Cerebellar nuclear complex (tissue), 1 donor: ENCODE data around the gene FAM111B.
"Not testable (repeated sequence)": the region's sequence is repeated elsewhere in the genome, so short reads cannot be mapped to it uniquely, and the experiment has no call there.

Source experiments
- DNase-seq, 2 experiments: peaks; one replicate each; lab custom pipeline; 2025; lab: John Stamatoyannopoulos, UW

Gene FAM111B

GRCh38 chr11:59106363-59107336, at the start of gene FAM111B:
Gene FAM111B, plus strand, starts transcription at chr11:59107237. Its CDS starts 2,389 bp downstream, at chr11:59109626.
- no peak for DNase-seq

GRCh38 chr11:59058120-59059033, 48.7 kb upstream of the FAM111B start:
- DNase-seq = not testable (repeated sequence)

GRCh38 chr11:59060096-59060495, 46.9 kb upstream of the FAM111B start:
- DNase-seq = not testable (repeated sequence)

- DNase-seq = no peak
Observed at GRCh38 chr11:59062602-59063529, 44.2 kb upstream of the FAM111B start.

- not testable (repeated sequence) for DNase-seq
Observed at GRCh38 chr11:59063996-59064727, 42.9 kb upstream of the FAM111B start.

GRCh38 chr11:59069087-59069486, 38.0 kb upstream of the FAM111B start:
- DNase-seq = no peak

- DNase-seq = no peak
Observed at GRCh38 chr11:59076876-59077571, 30.0 kb upstream of the FAM111B start.

- DNase-seq = no peak
Observed at GRCh38 chr11:59078435-59078834, 28.6 kb upstream of the FAM111B start.

GRCh38 chr11:59079086-59079485, 28.0 kb upstream of the FAM111B start:
- DNase-seq = no peak

GRCh38 chr11:59080421-59080820, 26.6 kb upstream of the FAM111B start:
- DNase-seq = not testable (repeated sequence)

- DNase-seq = not testable (repeated sequence)
Observed at GRCh38 chr11:59081430-59082020, 25.5 kb upstream of the FAM111B start.

GRCh38 chr11:59086007-59086406, 21.0 kb upstream of the FAM111B start, which contains the start of gene GLYATL1B:
Gene GLYATL1B, plus strand, starts transcription at chr11:59086307. Its CDS starts 0 bp downstream, at chr11:59086307.
- not testable (repeated sequence) for DNase-seq

- no peak for DNase-seq
Observed at GRCh38 chr11:59088162-59088561, 18.9 kb upstream of the FAM111B start.

- DNase-seq = not testable (repeated sequence)
Observed at GRCh38 chr11:59093576-59093975, 13.5 kb upstream of the FAM111B start.

GRCh38 chr11:59095225-59095624, 11.8 kb upstream of the FAM111B start:
- not testable (repeated sequence) for DNase-seq

- DNase-seq = not testable (repeated sequence)
Observed at GRCh38 chr11:59095972-59096575, 11.0 kb upstream of the FAM111B start.

- no peak for DNase-seq
Observed at GRCh38 chr11:59097113-59097708, 9.8 kb upstream of the FAM111B start.

- not testable (repeated sequence) for DNase-seq
Observed at GRCh38 chr11:59097938-59098337, 9.1 kb upstream of the FAM111B start.
